Endothelial cell of umbilical vein (primary cell): Measurements from ENCODE around the gene ANKMY1.

Source experiments
- CTCF ChIP-seq, 2 donors: IDR thresholded peaks; 1 replicate in 1 of 2; 2 replicates in 1 of 2; pipeline ENCODE4 v1.5.1; 2011; ENCODE audit warnings: low read length in 2 of 2, mild to moderate bottlenecking in 2 of 2, moderate library complexity in 2 of 2, control low read depth in 1 of 2, inconsistent platforms in 1 of 2, low read depth in 1 of 2; ENCODE audit not compliant: insufficient read depth in 1 of 2; ENCODE audit errors: extremely low read depth in 1 of 2
- FOS ChIP-seq: IDR thresholded peaks from 2 replicates; pipeline ENCODE4 v1.6.1; 2011; ENCODE audit warnings: mild to moderate bottlenecking, low read length, moderate library complexity, borderline replicate concordance; ENCODE audit not compliant: insufficient read depth
- MAX ChIP-seq: IDR thresholded peaks from 2 replicates; pipeline ENCODE4 v1.6.1; 2011; ENCODE audit not compliant: insufficient read depth, insufficient read length
- MYC ChIP-seq: IDR thresholded peaks from one replicate; pipeline ENCODE4 v1.6.1; 2011; ENCODE audit warnings: mild to moderate bottlenecking, low read depth, low read length
- POLR2A ChIP-seq: IDR thresholded peaks from 2 replicates; pipeline ENCODE4 v1.6.1; 2012; ENCODE audit warnings: low read depth, mild to moderate bottlenecking, control low read depth, low read length
- POLR2AphosphoS5 ChIP-seq: IDR thresholded peaks from 2 replicates; pipeline ENCODE4 v1.6.1; 2012; ENCODE audit warnings: low read depth, mild to moderate bottlenecking, control low read depth, low read length, moderate library complexity; ENCODE audit not compliant: insufficient read depth

GRCh38 chr2:240460253-240460711 lies 97.5 kb downstream of the ANKMY1 start:
- no peak for TF ChIP-seq CTCF (IDR thresholded peaks at IDR 0.05; ENCODE audit: extremely low read depth in 1 of 2, insufficient read depth in 1 of 2, low read depth in 1 of 2, low read length in 2 of 2)
- TF ChIP-seq POLR2AphosphoS5: no peak
- no peak for TF ChIP-seq MAX
- no peak for TF ChIP-seq POLR2A
- no peak for TF ChIP-seq FOS
- TF ChIP-seq MYC: no peak
